NT2/D1 (cell line): ENCODE data around the gene ELOB.

ENCODE experiments used
- SUZ12 ChIP-seq: IDR thresholded peaks from 2 replicates; pipeline ENCODE4 v1.6.1; 2011; ENCODE audit not compliant: insufficient read length, insufficient read depth; ENCODE audit errors: extremely low read depth
- YY1 ChIP-seq: IDR thresholded peaks from 2 replicates; pipeline ENCODE4 v1.6.1; 2011; ENCODE audit not compliant: insufficient read length, insufficient read depth
- ZNF274 ChIP-seq: IDR thresholded peaks from 2 replicates; pipeline ENCODE4 v1.6.1; 2011; ENCODE audit warnings: mild to moderate bottlenecking, low read depth, low read length

- TF ChIP-seq ZNF274 (no peak), SUZ12 (no peak), YY1 (no peak)
Measured at GRCh38 chr16:2769675-2770056, 7.4 kb downstream of the ELOB start.
